Measurements from ENCODE around the gene WNT5B. TPM values are rescaled to one million over a fixed set of nuclear protein-coding genes. Genes with fewer than 3 reads are reported as not detected.

The WNT5B gene
- total RNA-seq, 1 donor, result 59.0 TPM

DNA sequence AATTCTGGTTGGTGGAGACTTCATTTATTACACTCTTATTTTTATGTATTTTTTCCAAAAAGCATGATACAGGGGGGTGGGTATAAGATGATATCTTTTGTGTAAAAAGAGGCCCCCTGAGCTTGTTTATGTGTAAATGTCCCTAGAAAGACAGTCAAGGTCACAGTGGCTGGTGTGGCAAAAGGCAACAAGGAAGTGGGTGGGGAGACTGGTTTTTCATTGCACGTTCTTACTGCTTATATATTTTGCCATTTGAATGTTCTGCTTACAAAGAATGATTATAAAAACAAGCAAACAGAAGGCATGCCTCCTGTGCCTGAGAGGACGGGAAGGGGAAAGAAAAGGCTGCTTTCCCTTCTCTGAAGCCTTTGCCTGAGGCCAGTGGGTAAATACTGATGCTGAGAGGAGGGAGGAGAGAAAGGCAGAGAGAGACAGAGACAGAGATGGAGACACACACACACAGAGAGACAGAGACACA is 37.7 kb downstream of the WNT5B start:
- no peaks in the 10 kb centered on the region for H3K36me3 ChIP-seq (ENCODE audit: insufficient read depth, low read length)
- peak overlapping the region; percentile 47 for H2AFZ ChIP-seq (ENCODE audit: low read length)
- no peak overlapping the region for H3K4me3 ChIP-seq (ENCODE audit: insufficient read depth, low read length)
- no peak overlapping the region for H3K4me2 ChIP-seq (ENCODE audit: insufficient read depth, low read length)
- H3K4me1 ChIP-seq (ENCODE audit: insufficient read depth, low read length), result peaks cover 7% of the 10 kb centered on the region
- H3K27ac ChIP-seq (ENCODE audit: low read depth, low read length), result no peak overlapping the region
- DNase-seq (ENCODE audit: insufficient read length, low spot score, missing footprints), result no peak
- H4K20me1 ChIP-seq (ENCODE audit: insufficient read depth, low read length), result no peaks in the 10 kb centered on the region
- TF ChIP-seq, protein P1, sequence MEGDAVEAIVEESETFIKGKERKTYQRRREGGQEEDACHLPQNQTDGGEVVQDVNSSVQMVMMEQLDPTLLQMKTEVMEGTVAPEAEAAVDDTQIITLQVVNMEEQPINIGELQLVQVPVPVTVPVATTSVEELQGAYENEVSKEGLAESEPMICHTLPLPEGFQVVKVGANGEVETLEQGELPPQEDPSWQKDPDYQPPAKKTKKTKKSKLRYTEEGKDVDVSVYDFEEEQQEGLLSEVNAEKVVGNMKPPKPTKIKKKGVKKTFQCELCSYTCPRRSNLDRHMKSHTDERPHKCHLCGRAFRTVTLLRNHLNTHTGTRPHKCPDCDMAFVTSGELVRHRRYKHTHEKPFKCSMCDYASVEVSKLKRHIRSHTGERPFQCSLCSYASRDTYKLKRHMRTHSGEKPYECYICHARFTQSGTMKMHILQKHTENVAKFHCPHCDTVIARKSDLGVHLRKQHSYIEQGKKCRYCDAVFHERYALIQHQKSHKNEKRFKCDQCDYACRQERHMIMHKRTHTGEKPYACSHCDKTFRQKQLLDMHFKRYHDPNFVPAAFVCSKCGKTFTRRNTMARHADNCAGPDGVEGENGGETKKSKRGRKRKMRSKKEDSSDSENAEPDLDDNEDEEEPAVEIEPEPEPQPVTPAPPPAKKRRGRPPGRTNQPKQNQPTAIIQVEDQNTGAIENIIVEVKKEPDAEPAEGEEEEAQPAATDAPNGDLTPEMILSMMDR (IDR thresholded peaks at IDR 0.05; ENCODE audit: extremely low read depth, low read depth, low read length), result no peak
- no peaks in the 10 kb centered on the region for H3K79me2 ChIP-seq (ENCODE audit: insufficient read depth, low read length)
- H3K9me3 ChIP-seq (ENCODE audit: low read depth, low read length), result no peaks in the 10 kb centered on the region
- no peaks in the 10 kb centered on the region for H3K27me3 ChIP-seq (ENCODE audit: insufficient read depth, low read length)

DNA sequence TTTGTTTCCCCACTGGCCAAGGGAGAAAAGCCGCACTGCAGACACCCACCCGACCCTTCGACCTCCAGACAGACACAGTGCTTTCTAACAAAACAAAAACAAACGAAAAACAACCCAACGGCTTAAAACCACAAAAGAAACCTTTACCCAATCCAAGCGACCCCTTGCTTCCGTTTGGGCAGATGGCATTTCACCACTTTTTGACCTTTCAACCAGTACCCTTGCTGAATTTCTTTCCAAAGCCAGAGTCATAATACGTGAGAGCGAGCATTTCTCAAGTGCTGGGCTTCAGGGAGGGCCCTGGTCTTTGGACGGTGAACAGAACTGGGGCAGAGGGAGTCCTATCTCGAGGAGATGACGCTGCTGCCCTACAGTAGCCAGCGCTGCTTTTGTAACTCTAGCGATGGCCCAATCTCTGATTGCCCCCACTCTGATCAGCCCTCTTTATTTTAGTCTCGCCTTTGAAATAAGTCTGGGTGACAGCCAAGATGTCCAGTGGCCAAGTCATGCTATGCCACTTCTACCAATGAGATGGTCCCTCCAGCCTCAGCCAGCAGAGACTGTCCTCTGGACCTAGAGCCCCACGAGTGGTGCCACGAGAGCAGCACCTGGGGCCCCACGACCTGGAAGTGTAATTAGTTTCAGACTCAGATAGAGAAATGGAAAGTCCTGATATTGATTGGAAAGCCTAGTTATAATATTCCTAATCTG is 40.0 kb downstream of the WNT5B start:
- no peak for DNase-seq (ENCODE audit: insufficient read length, low spot score, missing footprints)
- peak overlapping the region; percentile 59 for H3K4me2 ChIP-seq (ENCODE audit: insufficient read depth, low read length)
- peak overlapping the region; percentile 6 for H2AFZ ChIP-seq (ENCODE audit: low read length)
- no peak overlapping the region for H3K27ac ChIP-seq (ENCODE audit: low read depth, low read length)
- H3K4me3 ChIP-seq (ENCODE audit: insufficient read depth, low read length), result peak overlapping the region; percentile 14
- H3K36me3 ChIP-seq (ENCODE audit: insufficient read depth, low read length), result no peaks in the 10 kb centered on the region
- H4K20me1 ChIP-seq (ENCODE audit: insufficient read depth, low read length), result no peaks in the 10 kb centered on the region
- H3K27me3 ChIP-seq (ENCODE audit: insufficient read depth, low read length), result no peaks in the 10 kb centered on the region
- H3K4me1 ChIP-seq (ENCODE audit: insufficient read depth, low read length), result peaks cover 7% of the 10 kb centered on the region
- no peaks in the 10 kb centered on the region for H3K79me2 ChIP-seq (ENCODE audit: insufficient read depth, low read length)
- TF ChIP-seq, protein P1 (IDR thresholded peaks at IDR 0.05; ENCODE audit: extremely low read depth, low read depth, low read length), result no peak
- H3K9me3 ChIP-seq (ENCODE audit: low read depth, low read length), result no peaks in the 10 kb centered on the region

DNA sequence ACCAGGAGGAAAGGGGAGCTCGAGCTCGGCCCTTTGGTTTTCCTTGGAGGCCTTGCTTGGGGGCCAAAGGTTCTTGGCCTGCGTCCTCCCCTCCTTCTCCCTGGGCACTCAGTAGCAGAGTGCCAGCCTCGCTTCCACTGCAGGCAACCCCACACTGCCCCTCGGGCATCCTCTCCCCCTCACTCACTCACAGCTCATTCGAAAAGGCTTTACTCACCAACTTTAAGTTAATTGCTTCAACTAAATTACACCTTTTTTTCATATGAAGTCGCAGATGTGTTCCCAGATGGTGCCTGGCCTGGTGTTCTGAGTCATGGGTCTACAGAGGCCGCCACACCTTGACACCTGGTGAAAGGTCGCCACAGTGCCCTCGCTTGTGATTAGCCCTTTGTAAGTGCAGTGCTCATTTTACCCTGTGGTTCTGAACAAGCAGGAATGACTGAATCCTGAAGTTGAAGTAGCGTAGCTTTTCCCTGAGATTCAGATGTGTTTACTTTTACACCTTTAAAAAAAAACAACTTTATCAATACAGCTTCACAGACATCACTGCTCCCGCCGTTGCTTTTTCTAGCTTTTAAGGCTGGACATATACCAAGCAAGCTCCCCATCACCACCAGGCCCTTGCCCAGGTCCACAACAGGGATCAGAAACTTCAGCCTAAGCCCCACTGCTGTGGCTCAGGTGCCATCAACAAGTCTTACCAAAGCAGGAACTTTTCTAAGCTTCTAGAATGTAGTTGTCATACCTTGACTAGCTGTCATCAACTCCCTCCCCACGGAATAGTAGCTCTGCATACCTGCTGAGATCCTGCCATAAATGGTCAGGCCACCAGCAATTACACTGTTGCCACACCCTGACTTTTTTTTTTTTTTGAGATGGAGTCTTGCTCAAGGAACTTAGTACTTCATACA is 41.6 kb downstream of the WNT5B start:
- Histone ChIP-seq H3K27me3 (ENCODE audit: insufficient read depth, low read length) (no peaks in the 10 kb centered on the region), H3K79me2 (ENCODE audit: insufficient read depth, low read length) (no peaks in the 10 kb centered on the region), H4K20me1 (ENCODE audit: insufficient read depth, low read length) (no peaks in the 10 kb centered on the region), H3K4me2 (ENCODE audit: insufficient read depth, low read length) (no peak overlapping the region), H3K4me3 (ENCODE audit: insufficient read depth, low read length) (no peak overlapping the region), H3K4me1 (ENCODE audit: insufficient read depth, low read length) (peaks cover 7% of the 10 kb centered on the region), H3K9me3 (ENCODE audit: low read depth, low read length) (no peaks in the 10 kb centered on the region), H3K27ac (ENCODE audit: low read depth, low read length) (no peak overlapping the region), H3K36me3 (ENCODE audit: insufficient read depth, low read length) (no peaks in the 10 kb centered on the region), H2AFZ (ENCODE audit: low read length) (no peak overlapping the region)
- no peak for DNase-seq (ENCODE audit: insufficient read length, low spot score, missing footprints)
- TF ChIP-seq, protein P1 (IDR thresholded peaks at IDR 0.05; ENCODE audit: extremely low read depth, low read depth, low read length), result no peak

DNA sequence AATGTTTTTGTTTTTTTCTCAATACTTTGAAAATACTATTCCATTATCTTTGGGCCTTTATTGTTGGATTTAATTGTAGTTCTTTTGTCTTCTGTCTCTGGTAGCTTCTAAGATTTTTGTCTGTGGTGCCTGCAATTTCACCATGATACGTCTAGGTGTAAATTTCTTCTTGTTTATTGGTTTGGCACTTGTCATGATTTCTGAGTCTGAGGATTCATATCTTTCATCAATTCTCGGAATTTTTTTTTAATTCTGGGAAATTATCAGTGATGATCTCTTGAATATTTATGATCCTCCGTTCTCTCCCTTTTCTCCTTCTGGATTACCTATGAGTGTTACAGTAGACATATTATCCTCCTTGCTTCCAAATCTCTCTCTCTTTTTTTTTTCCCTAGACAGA is 47.0 kb downstream of the WNT5B start:
- no peak for DNase-seq (ENCODE audit: insufficient read length, low spot score, missing footprints)
- Histone ChIP-seq H3K27ac (ENCODE audit: low read depth, low read length) (no peak overlapping the region), H4K20me1 (ENCODE audit: insufficient read depth, low read length) (no peaks in the 10 kb centered on the region), H3K4me1 (ENCODE audit: insufficient read depth, low read length) (no peaks in the 10 kb centered on the region), H3K79me2 (ENCODE audit: insufficient read depth, low read length) (no peaks in the 10 kb centered on the region), H3K9me3 (ENCODE audit: low read depth, low read length) (no peaks in the 10 kb centered on the region), H3K4me2 (ENCODE audit: insufficient read depth, low read length) (no peak overlapping the region), H2AFZ (ENCODE audit: low read length) (no peak overlapping the region), H3K27me3 (ENCODE audit: insufficient read depth, low read length) (no peaks in the 10 kb centered on the region), H3K36me3 (ENCODE audit: insufficient read depth, low read length) (no peaks in the 10 kb centered on the region), H3K4me3 (ENCODE audit: insufficient read depth, low read length) (no peak overlapping the region)
- TF ChIP-seq, protein P1 (IDR thresholded peaks at IDR 0.05; ENCODE audit: extremely low read depth, low read depth, low read length), result no peak
